NCI-H2081 (cell line): ENCODE measurements around the gene MYOM1.
"Not testable (repeated sequence)": the region's sequence is repeated elsewhere in the genome, so short reads cannot be mapped to it uniquely, and the experiment has no call there.

ENCODE experiments used
- DNase-seq, 2 experiments: peaks; one replicate each; lab custom pipeline; 2025; lab: John Stamatoyannopoulos, UW

MYOM1 gene

DNA sequence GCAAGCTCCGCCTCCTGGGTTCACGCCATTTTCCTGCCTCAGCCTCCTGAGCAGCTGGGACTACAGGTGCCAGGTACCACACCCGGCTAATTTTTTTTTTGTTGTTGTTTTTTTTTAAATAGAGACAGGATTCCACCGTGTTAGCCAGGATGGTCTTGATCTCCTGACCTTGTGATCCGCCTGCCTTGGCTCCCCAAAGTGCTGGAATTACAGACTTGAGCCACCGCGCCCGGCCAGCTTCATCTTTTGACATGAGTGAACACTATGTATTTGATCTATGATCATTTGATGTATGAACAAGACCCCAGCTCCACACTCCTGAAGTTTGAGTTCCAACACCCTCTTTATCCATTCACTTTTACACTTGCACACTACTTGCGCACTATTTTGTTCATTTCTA, 163.5 kb downstream of the MYOM1 start:
- no peak for DNase-seq

GRCh38 chr18:3055816-3056215, 164.0 kb downstream of the MYOM1 start:
- DNase-seq, result no peak

GRCh38 chr18:3055186-3055728, 164.5 kb downstream of the MYOM1 start:
- DNase-seq, result no peak

GRCh38 chr18:3054780-3055179, 165.0 kb downstream of the MYOM1 start:
- no peak for DNase-seq

DNA sequence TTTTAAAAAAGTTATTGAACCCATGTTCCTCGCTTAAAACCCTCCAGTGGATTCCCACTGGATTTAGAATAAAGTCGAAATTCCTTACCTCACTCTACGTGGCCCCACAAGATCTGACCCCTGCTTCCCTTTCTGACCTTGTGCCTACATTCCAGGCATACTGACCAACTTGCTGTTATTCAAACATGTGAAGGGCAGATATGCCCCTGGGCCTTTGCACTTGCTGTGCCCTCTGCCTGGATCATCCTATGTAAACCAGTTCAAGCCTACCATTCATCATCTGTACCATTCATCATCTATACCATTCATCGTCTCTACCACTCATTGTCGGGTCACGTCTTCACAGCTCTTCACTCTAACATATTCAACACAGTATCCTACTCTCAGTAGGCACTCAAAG, 165.6 kb downstream of the MYOM1 start:
- DNase-seq, result no peak

DNA sequence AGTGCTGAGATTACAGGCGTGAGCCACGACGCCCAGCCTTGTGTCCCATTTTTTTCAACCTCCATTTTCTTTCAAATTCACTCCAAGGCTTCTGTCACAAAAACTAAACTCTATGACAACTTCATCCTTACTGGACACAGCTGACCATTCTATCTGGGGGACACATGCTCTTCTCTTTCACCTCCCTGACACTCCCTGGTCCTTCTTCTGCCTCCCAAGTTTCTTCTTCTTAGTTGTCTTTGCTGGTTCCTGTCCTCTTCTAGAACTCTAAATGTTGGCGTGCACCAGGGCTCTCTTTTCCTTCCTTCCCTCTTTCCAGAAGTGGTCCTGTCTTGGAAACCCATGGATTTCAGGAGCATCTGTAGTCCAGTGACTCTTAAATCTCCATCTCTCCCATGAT, 166.7 kb downstream of the MYOM1 start:
- no peak for DNase-seq

DNA sequence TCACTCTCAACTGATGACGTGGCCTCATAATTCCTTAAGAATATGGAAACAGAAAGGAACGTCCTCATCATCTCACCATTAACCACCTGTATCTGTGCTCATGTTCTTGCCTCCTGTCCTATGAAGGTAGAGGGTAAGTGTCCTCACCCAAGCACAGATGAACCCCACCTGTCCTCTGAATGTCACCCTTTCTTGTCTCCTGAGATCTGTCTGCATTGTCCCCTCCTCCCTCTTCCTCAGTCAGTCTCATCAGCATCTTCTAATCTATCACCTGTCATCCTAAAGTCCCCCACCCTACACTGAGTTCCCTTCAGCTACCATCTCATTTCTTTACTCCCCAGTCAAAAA, 167.4 kb downstream of the MYOM1 start:
- no peak for DNase-seq

GRCh38 chr18:3051718-3052410, 167.9 kb downstream of the MYOM1 start:
- no peak for DNase-seq

DNA sequence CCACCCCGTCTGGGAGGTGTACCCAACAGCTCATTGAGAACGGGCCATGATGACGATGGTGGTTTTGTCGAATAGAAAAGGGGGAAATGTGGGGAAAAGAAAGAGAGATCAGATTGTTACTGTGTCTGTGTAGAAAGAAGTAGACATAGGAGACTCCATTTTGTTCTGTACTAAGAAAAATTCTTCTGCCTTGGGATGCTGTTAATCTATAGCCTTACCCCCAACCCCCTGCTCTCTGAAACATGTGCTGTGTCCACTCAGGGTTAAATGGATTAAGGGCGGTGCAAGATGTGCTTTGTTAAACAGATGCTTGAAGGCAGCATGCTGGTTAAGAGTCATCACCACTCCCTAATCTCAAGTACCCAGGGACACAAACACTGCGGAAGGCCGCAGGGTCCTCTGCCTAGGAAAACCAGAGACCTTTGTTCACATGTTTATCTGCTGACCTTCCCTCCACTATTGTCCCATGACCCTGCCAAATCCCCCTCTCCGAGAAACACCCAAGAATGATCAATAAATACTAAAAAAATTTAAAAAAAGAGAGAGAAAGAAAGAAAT, 169.8 kb downstream of the MYOM1 start:
- not testable (repeated sequence) for DNase-seq

DNA sequence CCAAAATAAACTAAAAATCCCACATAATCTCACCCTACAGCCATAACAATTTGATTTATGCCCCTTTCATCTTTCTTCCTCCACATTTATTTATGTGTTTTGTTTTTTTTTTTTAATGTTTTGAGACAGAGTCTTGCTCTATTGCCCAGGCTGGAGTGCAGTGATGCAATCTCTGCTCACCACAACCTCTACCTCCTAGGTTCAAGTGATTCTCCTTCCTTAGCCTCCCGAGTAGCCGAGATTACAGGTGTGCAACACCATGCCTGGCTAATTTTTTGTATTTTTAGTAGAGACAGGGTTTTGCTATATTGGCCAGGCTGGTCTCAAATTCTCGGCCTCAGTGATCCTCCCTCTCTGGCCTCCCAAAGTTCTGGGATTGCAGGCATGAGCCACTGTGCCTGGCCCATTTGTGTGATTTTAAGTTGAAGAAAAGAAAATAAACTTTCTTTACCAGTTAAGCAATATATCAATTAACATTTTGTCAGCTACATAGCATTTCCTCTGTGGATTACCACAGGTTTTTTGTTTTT, 170.9 kb downstream of the MYOM1 start:
- no peak for DNase-seq

DNA sequence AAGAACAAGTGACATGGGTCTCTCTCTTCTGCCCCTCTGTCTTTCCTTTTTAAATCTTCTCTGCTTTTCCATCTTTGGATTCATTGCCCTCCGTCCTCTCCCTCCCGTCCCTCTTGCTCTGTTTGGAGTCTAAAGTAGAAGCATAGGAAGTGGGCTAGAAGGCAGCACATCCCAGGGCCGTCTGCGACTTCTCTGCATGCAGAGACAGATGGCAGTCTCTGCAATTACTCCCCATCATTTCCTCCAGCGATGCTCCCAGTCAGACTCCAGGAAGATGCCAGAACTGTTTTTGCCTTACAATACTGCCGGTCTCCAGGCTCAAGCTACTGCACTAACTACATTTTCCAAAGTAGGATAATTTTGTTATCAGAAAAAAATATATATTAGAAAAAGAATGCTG, 171.6 kb downstream of the MYOM1 start:
- peak in 1 of 2 experiments; percentile 11 for DNase-seq

- DNase-seq, result no peak
Observed at GRCh38 chr18:3046216-3046808, 173.5 kb downstream of the MYOM1 start.

GRCh38 chr18:3044931-3045698, 174.7 kb downstream of the MYOM1 start:
- DNase-seq, result peak in 1 of 2 experiments; percentile 46

DNA sequence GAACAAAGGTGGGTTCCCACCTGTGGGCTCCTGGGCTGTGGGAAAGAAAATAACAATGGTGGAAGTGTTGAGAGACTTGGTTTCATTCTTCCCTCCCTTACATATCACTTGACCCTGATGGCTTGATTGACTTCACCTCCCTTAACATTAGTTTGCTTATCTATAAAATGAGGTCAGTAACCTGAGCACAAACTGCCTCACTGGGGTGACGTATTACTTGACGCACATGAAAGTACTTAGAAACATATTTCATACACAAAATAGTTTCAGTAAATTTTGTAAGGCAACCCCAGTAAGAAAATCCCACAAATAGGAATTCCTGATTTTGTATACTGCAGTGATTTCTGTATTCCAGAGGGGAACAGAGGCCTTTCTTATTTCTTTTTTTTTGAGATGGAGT, 177.4 kb downstream of the MYOM1 start:
- DNase-seq, result no peak

DNA sequence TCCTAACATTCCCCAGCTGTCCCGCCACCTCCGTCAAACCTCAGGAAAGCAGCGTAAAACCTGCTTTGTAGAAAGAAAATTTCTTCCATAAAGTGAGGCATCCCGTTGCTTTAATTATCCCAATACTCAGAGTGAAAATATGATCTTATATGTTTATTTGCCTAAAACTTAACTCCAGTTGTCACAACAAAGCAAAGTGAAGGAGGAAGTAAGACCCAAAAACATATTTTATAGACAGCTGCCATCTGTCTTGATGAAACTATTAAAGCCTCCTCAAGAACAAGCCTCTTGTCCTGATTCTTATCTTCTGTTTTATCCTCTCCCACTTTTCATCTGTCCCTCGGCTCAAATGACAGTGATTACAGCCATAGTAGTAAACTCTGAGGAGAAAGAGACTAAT, 177.9 kb downstream of the MYOM1 start:
- DNase-seq, result no peak

DNA sequence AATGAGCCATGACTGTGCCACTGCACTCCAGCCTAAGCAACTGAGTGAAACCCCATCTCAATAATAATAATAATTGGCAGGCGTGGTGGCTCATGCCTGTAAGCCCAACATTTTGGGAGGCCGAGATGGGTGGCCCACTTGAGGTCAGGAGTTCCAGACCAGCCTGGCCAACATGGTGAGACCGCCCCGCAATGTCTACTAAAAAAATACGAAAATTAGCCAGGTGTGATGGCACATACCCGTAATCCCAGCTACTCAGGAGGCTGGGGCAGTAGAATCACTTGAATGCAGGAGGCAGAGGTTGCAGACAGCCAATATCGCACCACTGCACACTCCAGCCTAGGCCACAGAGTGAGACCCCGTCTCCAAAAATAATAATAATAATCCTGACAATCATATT, 178.9 kb downstream of the MYOM1 start:
- DNase-seq, result no peak

GRCh38 chr18:3040173-3040572, 179.6 kb downstream of the MYOM1 start:
- DNase-seq, result no peak

DNA sequence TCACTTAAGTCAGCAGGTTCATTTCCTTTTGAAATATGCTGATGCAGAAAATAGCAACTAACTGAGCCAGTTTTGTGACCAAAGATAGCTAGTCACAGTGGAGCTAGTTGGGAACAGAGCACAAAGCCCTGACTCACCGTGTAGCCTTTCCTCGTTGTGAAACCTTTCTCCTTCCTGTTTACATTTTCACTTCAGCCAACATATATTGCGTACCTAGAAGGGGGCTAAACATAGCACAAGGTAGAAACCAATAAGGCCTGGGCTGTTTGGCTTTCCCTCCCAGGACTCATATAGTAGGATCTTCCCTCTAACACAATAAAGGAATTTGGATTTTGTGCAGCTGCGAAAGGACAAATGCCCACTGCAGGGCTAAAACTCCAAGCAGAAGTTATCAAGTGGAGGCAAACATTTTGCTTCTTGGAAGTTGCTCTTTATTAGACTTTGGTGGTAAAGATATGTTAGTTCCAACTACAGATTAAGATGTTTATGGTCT, 182.3 kb downstream of the MYOM1 start:
- peak in 1 of 2 experiments; percentile 37 for DNase-seq

DNA sequence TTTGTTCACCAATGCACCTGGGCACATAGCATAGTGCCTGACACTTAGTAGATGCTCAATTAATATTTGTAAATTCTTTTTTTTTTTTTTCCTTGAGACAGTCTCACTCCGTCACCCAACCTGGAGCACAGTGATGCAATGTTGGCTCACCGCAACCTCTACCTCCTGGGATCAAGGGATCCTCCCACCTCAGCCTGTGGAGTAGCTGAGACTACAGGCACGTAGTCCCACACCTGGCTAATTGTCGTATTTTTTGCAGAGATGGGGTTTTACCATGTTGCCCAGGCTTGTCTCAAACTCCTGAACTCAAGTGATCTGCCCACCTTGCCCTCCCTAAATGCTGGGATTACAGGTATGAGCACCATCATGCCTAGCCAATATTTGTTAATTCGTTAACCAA, 183.7 kb downstream of the MYOM1 start:
- no peak for DNase-seq

DNA sequence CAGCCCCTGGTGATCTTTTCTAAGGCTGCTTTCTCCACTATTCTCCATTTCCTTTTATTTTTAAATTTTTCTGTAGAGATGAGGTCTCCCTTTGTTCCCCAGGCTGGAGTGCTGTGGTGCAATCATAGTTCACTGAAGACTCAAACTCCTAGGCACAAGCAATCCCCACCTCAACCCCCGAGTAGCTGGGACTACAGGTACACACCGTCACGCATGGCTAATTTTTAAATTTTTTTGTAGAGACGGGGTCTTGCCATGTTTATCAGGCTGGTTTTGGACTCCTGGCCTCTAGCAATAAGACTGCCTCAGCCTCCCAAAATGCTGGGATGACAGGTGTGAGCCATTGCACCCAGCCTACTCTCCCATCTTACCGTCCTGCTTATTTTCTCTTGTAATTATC, 184.1 kb downstream of the MYOM1 start:
- DNase-seq, result no peak

DNA sequence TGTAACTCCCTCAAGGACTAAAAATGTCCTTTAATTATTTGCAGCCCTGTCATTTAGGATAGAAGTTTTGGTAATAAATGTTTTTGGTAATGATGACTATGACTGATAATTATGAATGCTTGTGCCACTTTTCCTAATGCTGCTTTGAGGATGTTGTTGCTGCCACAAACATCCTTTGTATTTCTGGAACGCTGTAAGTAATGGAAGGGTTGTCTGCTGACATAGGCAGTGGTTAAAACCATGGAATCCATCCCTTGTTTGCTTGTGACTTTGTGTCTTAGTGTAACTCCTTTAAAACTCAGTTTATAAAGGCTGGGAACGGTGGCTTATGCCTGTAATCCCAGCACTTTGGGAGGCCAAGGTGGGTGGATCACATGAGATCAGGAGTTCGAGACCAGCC, 187.0 kb downstream of the MYOM1 start:
- no peak for DNase-seq

DNA sequence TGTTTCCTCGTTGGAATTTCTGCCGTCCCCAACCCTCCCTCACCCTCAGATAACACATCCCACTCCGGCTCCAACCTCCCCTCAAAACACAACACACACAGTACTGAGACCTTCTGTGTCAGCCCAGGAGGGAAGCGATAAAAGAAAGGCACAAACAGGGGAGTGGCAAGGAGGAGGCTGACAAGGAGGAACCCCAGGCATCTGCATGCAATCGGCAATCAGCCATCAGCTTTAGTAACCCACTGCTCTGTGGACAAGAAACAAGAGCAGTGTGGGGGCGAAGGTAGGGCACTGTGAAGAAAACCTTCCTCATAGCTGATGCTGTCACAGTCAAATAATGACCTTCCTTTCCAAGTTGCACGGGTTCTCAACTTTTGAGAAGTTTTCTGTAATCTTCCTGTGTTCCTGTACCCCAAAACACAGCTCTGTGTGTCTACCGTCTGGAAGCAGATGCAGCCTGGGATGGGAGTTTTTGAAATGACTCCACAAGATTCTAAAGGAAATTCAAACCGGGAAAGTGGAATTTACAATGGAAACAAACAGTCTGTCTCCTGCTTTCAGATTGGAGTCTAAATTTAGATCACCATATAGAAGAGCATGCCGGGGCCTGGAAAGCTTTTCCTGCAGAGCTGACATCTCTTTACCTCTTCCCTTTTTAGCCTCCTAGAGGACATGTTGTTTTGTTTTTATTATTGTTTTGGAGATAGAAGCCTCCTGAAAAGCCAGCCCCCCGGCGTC, 190.4 kb downstream of the MYOM1 start:
- no peak for DNase-seq
